CD4-positive, alpha-beta memory T cell (primary cell): Measurements from ENCODE around the gene STAT1. TPM values are rescaled to one million over a fixed set of nuclear protein-coding genes. Genes with fewer than 3 reads are reported as not detected.

Experiments used
- CTCF ChIA-PET: fragments of 350-600 bp; sonication (Branson Sonifier 250); formaldehyde crosslinking; loops from one replicate; lab custom pipeline; 2021; ENCODE audit warnings: inconsistent platforms; ENCODE audit not compliant: partially characterized antibody; lab: Charles Lee
- POLR2A ChIA-PET: fragments of 350-600 bp; sonication (Branson Sonifier 250); formaldehyde crosslinking; loops from one replicate; lab custom pipeline; 2021; ENCODE audit not compliant: partially characterized antibody; lab: Charles Lee
- DNase-seq, 5 donors: peaks; one replicate each; pipeline versions ENCODE4 v3.0.0 to v3.0.0-alpha.2; 2020 to 2022; ENCODE audit warnings: mixed read lengths in 1 of 5
- H3K27ac ChIP-seq: one replicate; pipeline ENCODE4 v1.7.0; 2013; ENCODE audit warnings: low read depth, low read length
- H3K27me3 ChIP-seq: 2 replicates; pipeline ENCODE4 v1.7.0; 2013; ENCODE audit warnings: mild to moderate bottlenecking, low read length, moderate library complexity; ENCODE audit not compliant: insufficient read depth
- H3K36me3 ChIP-seq: 2 replicates; pipeline ENCODE4 v1.7.0; 2013; ENCODE audit warnings: mild to moderate bottlenecking, low read length, moderate library complexity; ENCODE audit not compliant: insufficient read depth
- H3K4me1 ChIP-seq: 2 replicates; pipeline ENCODE4 v1.7.0; 2013; ENCODE audit warnings: mild to moderate bottlenecking, low read length, moderate library complexity; ENCODE audit not compliant: insufficient read depth
- H3K4me3 ChIP-seq, 2 donors: one replicate each; pipeline ENCODE4 v1.7.0; 2013; ENCODE audit warnings: low read length in 2 of 2, mild to moderate bottlenecking in 1 of 2
- H3K9me3 ChIP-seq, 2 donors: one replicate each; pipeline ENCODE4 v1.7.0; 2013; ENCODE audit warnings: low read length in 2 of 2, control low read depth in 1 of 2; ENCODE audit not compliant: control insufficient read depth in 1 of 2
- H3K27ac Mint-ChIP-seq, 7 donors: one replicate each; pipeline ENCODE4 v1.8.0; 2020 to 2021; ENCODE audit warnings: mixed read lengths in 7 of 7, mild to moderate bottlenecking in 6 of 7, inconsistent platforms in 3 of 7, moderate library complexity in 3 of 7
- H3K27me3 Mint-ChIP-seq, 2 donors: one replicate each; pipeline ENCODE4 v1.8.0; 2020 to 2021; ENCODE audit warnings: mixed read lengths in 2 of 2
- H3K36me3 Mint-ChIP-seq, 2 donors: one replicate each; pipeline ENCODE4 v1.8.0; 2020 to 2021; ENCODE audit warnings: mixed read lengths in 2 of 2, inconsistent platforms in 1 of 2, mild to moderate bottlenecking in 1 of 2
- H3K4me1 Mint-ChIP-seq, 4 donors: one replicate each; pipeline ENCODE4 v1.8.0; 2020 to 2021; ENCODE audit warnings: mixed read lengths in 4 of 4, mild to moderate bottlenecking in 1 of 4
- H3K4me3 Mint-ChIP-seq, 8 donors: one replicate each; pipeline ENCODE4 v1.8.0; 2020 to 2021; ENCODE audit warnings: mixed read lengths in 8 of 8, mild to moderate bottlenecking in 7 of 8, moderate library complexity in 6 of 8, inconsistent platforms in 3 of 8
- H3K9me3 Mint-ChIP-seq, 8 donors: one replicate each; pipeline ENCODE4 v1.8.0; 2020 to 2021; ENCODE audit warnings: mixed read lengths in 8 of 8, mild to moderate bottlenecking in 5 of 8, inconsistent platforms in 3 of 8, moderate library complexity in 1 of 8
- intact Hi-C: fragments of 100-400 bp; cut with micrococcal nuclease; formaldehyde crosslinking; loops from one replicate; pipeline ENCODE4 v1.15.1; 2023
- polyA plus RNA-seq, 2 donors: library from polyadenylated mRNA; unstranded; fragments of 300-500 nt; fragmentation: Illumina TruSeq; gene quantifications; one replicate each; pipeline ENCODE4 v1.2.3, GENCODE V29; 2021
- total RNA-seq, 2 experiments: library from RNA; stranded (reverse); gene quantifications; one replicate each; pipeline ENCODE4 v1.2.3, GENCODE V29; 2021

STAT1 gene
- total and polyA plus RNA-seq, 4 experiments from 2014 or later, result 130 to 230 (median 175) TPM

DNA sequence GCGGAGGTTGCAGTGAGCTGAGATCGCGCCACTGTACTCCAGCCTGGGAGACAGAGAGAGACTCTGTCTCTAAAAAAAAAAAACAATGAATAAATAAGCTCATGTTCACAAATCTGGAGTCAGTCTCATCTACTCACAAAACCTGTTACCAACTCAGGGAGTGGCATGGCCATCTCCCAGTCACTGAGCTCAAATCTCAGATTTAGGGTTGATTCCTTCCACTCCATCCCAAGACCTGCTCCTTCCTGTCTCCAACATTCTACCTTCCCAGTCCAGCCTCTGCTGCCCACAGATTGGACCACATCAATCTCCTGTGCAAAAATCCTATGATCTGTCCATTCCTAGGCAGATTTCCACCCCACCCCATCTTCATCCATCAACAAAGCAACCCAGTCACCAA, 1.6 kb downstream of the STAT1 start:
- ChIA-PET CTCF (interaction anchor here (0.7 to 4.2 kb wide), 12 partner anchors 8 to 162 kb away, joined by 3 to 28 read pairs (median 6); no protein-coding TSS in a partner anchor), POLR2A (interaction anchor here (0.6 to 6.7 kb wide), 15 partner anchors 8 to 1106 kb away, joined by 3 to 155 read pairs (median 4); partner anchors contain the start of genes GLS and STAT4)
- Mint-ChIP-seq H3K27ac (peak overlapping the region in 1 of 7 donors; percentile 28), H3K4me1 (peaks cover 28 to 52% (median 35%) of the 10 kb centered on the region in 4 donors), H3K27me3 (no peaks in the 10 kb centered on the region), H3K36me3 (peaks cover 31 to 40% of the 10 kb centered on the region in 2 donors), H3K9me3 (peaks cover 0 to 4% (median 0%) of the 10 kb centered on the region in 8 donors), H3K4me3 (no peak overlapping the region)
- Histone ChIP-seq H3K4me3 (peak overlapping the region; percentile 92 to 95), H3K4me1 (peaks cover 74% of the 10 kb centered on the region), H3K27ac (peak overlapping the region; percentile 89), H3K36me3 (peaks cover 35% of the 10 kb centered on the region), H3K9me3 (no peaks in the 10 kb centered on the region), H3K27me3 (no peaks in the 10 kb centered on the region)
- intact Hi-C loops, result loop anchor here (1.0 to 10.0 kb wide), 6 partner anchors 8 to 1348 kb away; partner anchors contain the start of genes ASNSD1, MFSD6, NAB1 and ORMDL1
- DNase-seq, result no peak

DNA sequence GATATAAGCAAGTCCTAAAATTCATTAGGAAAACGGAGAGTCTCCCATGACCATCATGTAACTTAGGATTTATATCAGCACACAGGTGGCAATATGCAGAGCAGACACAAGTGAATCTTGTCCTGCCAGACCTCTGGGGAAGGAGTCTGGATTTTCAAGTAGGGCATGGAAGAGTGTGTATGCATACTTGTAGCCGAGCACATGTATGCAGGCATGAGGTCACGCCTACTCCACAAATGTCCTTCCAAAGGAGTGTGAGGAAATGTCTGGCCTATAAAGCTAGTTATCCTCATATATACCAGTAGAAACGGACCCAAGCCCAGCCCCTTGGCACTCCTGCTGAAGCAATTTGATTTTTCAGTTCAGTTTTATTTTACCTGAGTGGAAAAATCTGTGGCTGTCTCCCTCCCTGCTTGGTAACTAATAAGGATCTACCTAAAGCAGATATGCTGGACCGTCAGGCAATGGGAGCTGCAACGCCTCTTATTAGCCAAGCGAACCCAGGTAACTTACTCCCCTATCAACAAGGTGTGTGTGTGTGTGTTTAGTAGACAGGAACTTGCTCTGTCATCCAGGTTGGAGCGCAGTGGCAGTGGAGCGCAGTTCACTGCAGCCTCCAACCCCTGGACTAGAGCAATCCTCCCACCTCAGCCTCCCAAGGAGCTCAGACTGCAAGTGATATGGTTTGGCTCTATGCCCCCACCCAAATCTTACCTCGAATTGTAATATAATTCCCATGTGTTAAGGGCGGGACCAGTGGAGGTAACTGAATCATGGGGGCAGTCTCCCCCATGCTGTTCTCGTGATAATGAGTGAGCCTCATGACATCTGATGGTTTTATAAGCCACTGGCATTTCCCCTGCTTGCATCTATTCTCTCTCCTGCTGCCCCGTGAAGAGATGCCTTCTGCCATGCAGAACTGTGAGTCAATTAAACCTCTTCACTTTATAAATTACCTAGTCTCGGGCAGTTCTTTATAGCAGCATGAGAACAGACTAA, 2.8 kb downstream of the STAT1 start:
- Histone ChIP-seq H3K27ac (peak overlapping the region; percentile 89), H3K36me3 (peaks cover 46% of the 10 kb centered on the region), H3K4me3 (peak overlapping the region; percentile 32 to 95), H3K27me3 (no peaks in the 10 kb centered on the region), H3K9me3 (no peaks in the 10 kb centered on the region), H3K4me1 (peaks cover 85% of the 10 kb centered on the region)
- H3K9me3 Mint-ChIP-seq, result peaks cover 0 to 4% (median 0%) of the 10 kb centered on the region in 8 donors
- CTCF ChIA-PET, result interaction anchor here (1.2 to 4.2 kb wide), 7 partner anchors 9 to 161 kb away, joined by 3 to 28 read pairs (median 7); no protein-coding TSS in a partner anchor
- no peaks in the 10 kb centered on the region for H3K27me3 Mint-ChIP-seq
- H3K36me3 Mint-ChIP-seq, result peaks cover 43 to 51% of the 10 kb centered on the region in 2 donors
- peak overlapping the region in 6 of 7 donors; percentile 76 to 91 (median 82) for H3K27ac Mint-ChIP-seq
- peaks cover 32 to 55% (median 39%) of the 10 kb centered on the region in 4 donors for H3K4me1 Mint-ChIP-seq
- H3K4me3 Mint-ChIP-seq, result no peak overlapping the region
- POLR2A ChIA-PET, result interaction anchor here (0.7 to 6.7 kb wide), 12 partner anchors 7 to 1105 kb away, joined by 3 to 155 read pairs (median 14); partner anchors contain the start of genes GLS and STAT4
- intact Hi-C loops, result loop anchor here (10.0 kb wide), 4 partner anchors 366 to 1346 kb away; partner anchors contain the start of genes ASNSD1, MFSD6, NAB1 and ORMDL1
- peak in 1 of 5 donors; percentile 57 for DNase-seq

DNA sequence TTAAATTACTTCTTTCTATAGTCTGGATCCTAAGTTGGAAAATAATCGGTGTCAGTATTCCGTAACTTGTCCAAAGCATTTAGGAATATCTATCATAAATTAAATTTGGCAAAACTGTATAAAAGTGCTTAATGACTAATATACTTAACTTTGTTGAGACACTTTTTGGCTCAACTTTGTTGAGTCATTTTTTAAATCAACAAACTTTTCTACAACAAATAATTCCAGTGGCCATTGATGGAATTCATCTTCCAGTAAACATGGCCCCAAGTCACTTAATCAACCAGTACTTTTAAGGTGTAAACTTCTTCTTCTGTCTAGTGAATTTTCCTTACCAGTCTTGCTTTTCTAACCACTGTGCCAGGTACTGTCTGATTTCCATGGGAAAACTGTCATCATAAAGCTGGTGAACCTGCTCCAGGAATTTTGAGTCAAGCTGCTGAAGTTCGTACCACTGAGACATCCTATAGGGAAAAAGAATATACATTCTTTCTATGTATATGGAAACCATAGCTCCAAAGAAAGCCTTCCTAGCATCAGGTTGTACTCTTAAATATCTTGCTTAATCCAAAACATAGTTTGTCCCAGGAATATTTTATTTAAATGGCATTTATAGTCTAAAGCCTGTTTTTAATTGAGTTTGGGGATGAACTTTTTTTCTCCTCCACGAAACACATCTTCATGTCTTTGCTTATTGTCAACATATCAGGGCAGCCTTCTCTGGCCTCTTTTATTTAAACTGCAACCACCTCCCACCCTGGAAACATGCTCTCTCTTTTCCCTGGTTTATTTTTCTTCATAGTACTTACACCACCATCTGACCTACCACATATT, 4.2 kb downstream of the STAT1 start:
- peaks cover 87% of the 10 kb centered on the region for H3K4me1 ChIP-seq
- POLR2A ChIA-PET, result interaction anchor here (4.0 to 6.7 kb wide), 2 partner anchors 11 to 17 kb away, joined by 38 to 155 read pairs; no protein-coding TSS in a partner anchor
- peaks cover 35 to 69% (median 47%) of the 10 kb centered on the region in 4 donors for H3K4me1 Mint-ChIP-seq
- H3K9me3 Mint-ChIP-seq, result peaks cover 0 to 4% (median 0%) of the 10 kb centered on the region in 8 donors
- DNase-seq, result no peak
- H3K9me3 ChIP-seq, result no peaks in the 10 kb centered on the region
- peak overlapping the region; percentile 27 for H3K27ac ChIP-seq
- H3K36me3 Mint-ChIP-seq, result peaks cover 57 to 64% of the 10 kb centered on the region in 2 donors
- peak overlapping the region in 5 of 7 donors; percentile 17 to 89 (median 76) for H3K27ac Mint-ChIP-seq
- intact Hi-C loops, result loop anchor here (2.0 to 10.0 kb wide), 5 partner anchors 13 to 1345 kb away; partner anchors contain the start of genes ASNSD1, MFSD6, NAB1 and ORMDL1
- CTCF ChIA-PET, result interaction anchor here (1.0 to 1.5 kb wide), 2 partner anchors 10 to 20 kb away, joined by 3 to 4 read pairs; no protein-coding TSS in a partner anchor
- H3K27me3 ChIP-seq, result no peaks in the 10 kb centered on the region
- H3K36me3 ChIP-seq, result peaks cover 60% of the 10 kb centered on the region
- H3K27me3 Mint-ChIP-seq, result no peaks in the 10 kb centered on the region
- no peak overlapping the region for H3K4me3 ChIP-seq
- peak overlapping the region; percentile 22 to 63 (median 50) for H3K4me3 Mint-ChIP-seq

DNA sequence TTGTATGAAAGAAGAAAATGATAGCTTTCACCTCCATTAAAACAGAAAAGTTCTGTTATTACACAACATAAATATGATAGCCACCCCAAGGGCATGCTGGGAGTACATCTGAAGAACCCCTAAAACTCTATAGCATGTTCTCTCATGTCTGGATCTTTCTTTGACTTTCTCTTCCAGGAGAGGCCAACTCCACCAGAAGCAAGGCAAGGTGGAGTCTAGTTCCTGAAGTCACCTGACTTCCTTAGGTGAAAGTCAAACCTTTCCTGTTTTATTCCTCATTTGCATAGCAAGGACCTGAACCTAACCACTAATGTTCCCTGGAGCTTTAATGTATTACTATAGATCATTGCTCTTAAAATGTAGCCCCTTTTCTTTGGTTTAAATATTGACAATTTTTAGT, 5.7 kb downstream of the STAT1 start:
- intact Hi-C loops, result loop anchor here (2.0 kb wide), 1 partner anchor 15 kb away; no protein-coding TSS in a partner anchor
- Mint-ChIP-seq H3K9me3 (peaks cover 0 to 8% (median 1%) of the 10 kb centered on the region in 8 donors), H3K4me3 (peak overlapping the region; percentile 18 to 78 (median 50)), H3K4me1 (peaks cover 41 to 83% (median 57%) of the 10 kb centered on the region in 4 donors), H3K36me3 (peaks cover 72 to 79% of the 10 kb centered on the region in 2 donors), H3K27ac (peak overlapping the region; percentile 16 to 90 (median 75)), H3K27me3 (no peaks in the 10 kb centered on the region)
- Histone ChIP-seq H3K9me3 (no peaks in the 10 kb centered on the region), H3K27ac (peak overlapping the region; percentile 15), H3K4me3 (no peak overlapping the region), H3K4me1 (peaks cover 85% of the 10 kb centered on the region), H3K27me3 (no peaks in the 10 kb centered on the region), H3K36me3 (peaks cover 75% of the 10 kb centered on the region)
- POLR2A ChIA-PET, result interaction anchor here (0.9 to 1.9 kb wide), 5 partner anchors 11 to 128 kb away, joined by 3 to 16 read pairs (median 6); partner anchors contain the start of gene GLS
- CTCF ChIA-PET, result interaction anchor here (0.8 to 1.7 kb wide), 6 partner anchors 11 to 20 kb away, joined by 3 to 6 read pairs (median 4); no protein-coding TSS in a partner anchor
- DNase-seq, result no peak

DNA sequence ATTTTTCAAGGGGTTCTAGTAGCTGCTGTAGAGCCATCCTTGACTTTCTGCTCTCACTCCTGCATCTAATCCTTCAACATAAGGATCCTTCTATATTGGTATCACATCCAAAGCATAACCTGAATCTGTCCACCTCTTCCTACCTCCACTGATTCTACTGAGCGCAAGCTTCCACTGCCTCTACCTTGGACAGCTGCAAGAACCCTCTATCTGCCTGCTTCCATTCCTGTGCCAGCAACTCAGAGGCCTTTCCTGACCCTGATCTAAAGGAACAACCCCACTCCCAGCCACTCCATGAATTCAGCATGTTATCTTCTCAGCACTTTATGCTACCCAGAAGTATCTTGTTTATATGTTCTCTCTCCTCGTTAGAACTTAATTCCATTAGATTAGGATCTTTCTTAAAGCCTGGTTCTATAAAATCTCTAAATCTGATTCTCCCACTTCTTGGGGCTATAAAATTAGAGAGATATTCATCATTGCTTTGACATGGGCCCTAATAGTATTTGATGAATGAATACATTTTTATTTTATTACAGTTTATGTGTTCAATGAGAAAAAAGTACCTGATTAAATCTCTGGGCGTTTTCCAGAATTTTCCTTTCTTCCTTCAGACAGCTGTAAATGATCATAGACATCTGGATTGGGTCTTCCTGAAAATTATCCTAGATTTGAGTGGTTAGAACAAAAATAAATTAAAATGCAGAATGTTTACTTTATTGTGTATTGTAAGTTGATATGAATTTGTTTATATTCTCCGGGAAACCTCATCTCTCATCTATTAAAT, 6.8 kb downstream of the STAT1 start:
- POLR2A ChIA-PET, result interaction anchor here (0.9 to 1.9 kb wide), 6 partner anchors 10 to 127 kb away, joined by 3 to 16 read pairs (median 6); partner anchors contain the start of gene GLS

More for the DNA sequence above, 6.8 kb downstream of the STAT1 start:
- Histone ChIP-seq H3K27ac (peak overlapping the region; percentile 9), H3K9me3 (no peaks in the 10 kb centered on the region), H3K27me3 (no peaks in the 10 kb centered on the region), H3K4me1 (peaks cover 86% of the 10 kb centered on the region), H3K36me3 (peaks cover 86% of the 10 kb centered on the region), H3K4me3 (no peak overlapping the region)
- CTCF ChIA-PET, result interaction anchor here (0.8 to 1.7 kb wide), 6 partner anchors 10 to 19 kb away, joined by 3 to 6 read pairs (median 4); no protein-coding TSS in a partner anchor
- peaks cover 45 to 91% (median 65%) of the 10 kb centered on the region in 4 donors for H3K4me1 Mint-ChIP-seq
- no peak for DNase-seq
- peak overlapping the region in 3 of 8 donors; percentile 18 to 66 (median 55) for H3K4me3 Mint-ChIP-seq
- H3K36me3 Mint-ChIP-seq, result peaks cover 81 to 90% of the 10 kb centered on the region in 2 donors
- intact Hi-C loops, result no loop called here
- peak overlapping the region; percentile 38 to 88 (median 67) for H3K27ac Mint-ChIP-seq
- peaks cover 0 to 8% (median 1%) of the 10 kb centered on the region in 8 donors for H3K9me3 Mint-ChIP-seq
- no peaks in the 10 kb centered on the region for H3K27me3 Mint-ChIP-seq
